ENCODE measurements around the gene SSX2.
"Not testable (repeated sequence)": the region's sequence is repeated elsewhere in the genome, so short reads cannot be mapped to it uniquely, and the experiment has no call there.

SSX2 gene

DNA sequence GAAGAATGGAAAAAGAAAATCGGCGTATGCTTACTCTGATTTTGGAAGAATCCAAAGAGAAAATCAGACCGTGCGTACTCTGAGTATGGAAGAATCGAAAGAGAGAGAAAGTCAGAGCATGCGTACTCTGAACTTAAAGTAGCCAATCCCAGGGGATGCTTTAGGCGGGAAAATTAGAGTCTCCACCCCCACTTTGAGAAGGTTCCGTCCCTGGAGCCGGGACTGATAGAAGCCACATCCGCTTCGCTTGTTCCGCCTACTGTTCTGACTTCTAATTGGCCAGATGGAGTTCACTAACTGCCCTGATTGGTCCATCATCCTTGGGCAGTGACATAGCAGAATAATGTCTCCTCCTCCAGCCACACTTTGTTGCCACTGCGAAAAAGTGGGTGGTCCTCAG lies at the start of gene SSX2:
Gene SSX2 (minus strand): TSS at position 101 of the 400 bp plus-strand sequence. CDS start 1,429 bp downstream, outside the sequence.
- in situ Hi-C loops (cut with MboI; ENCODE audit: low sequenced_read_pairs): not testable (repeated sequence)

GRCh38 chrX:52750952-52751351 lies 44.0 kb upstream of the SSX2 start, which contains the start of gene SSX2B:
SSX2B (plus strand) TSS chrX:52751252; CDS start chrX:52752681, 1,429 bp downstream.
- in situ Hi-C loops (cut with MboI; ENCODE audit: low sequenced_read_pairs): not testable (repeated sequence)

DNA sequence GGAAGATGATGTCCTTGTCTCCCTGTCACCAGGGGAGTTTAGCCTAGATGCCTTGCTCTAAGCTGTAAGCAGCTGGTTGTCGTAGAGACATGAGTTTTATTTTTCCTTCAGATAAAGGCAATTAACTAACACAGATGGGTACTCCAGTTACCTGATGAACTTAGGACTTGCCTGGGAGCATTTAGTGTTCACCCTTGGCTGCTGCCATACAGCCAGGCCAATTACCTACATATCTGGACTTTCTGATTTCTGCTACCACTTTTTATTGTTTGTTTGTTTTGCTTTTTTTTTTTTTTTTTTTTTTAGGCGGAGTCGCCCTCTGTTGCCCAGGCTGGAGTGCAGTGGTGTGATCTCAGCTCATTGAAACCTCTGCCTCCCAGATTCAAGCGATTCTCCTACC lies 14.9 kb downstream of the SSX2 start:
- in situ Hi-C loops (cut with MboI; ENCODE audit: low sequenced_read_pairs): not testable (repeated sequence)

GRCh38 chrX:52662218-52662617 lies 44.8 kb downstream of the SSX2 start:
- in situ Hi-C loops (cut with MboI; ENCODE audit: low sequenced_read_pairs): not testable (repeated sequence)

GRCh38 chrX:52655475-52655874 lies 51.5 kb downstream of the SSX2 start:
- in situ Hi-C loops (cut with MboI; ENCODE audit: low sequenced_read_pairs): not testable (repeated sequence)

GRCh38 chrX:52654800-52655199 lies 52.2 kb downstream of the SSX2 start, which contains the start of gene SSX7:
SSX7 (minus strand) TSS chrX:52654900; CDS start chrX:52653472, 1,428 bp downstream.
- in situ Hi-C loops (cut with MboI; ENCODE audit: low sequenced_read_pairs): not testable (repeated sequence)

DNA sequence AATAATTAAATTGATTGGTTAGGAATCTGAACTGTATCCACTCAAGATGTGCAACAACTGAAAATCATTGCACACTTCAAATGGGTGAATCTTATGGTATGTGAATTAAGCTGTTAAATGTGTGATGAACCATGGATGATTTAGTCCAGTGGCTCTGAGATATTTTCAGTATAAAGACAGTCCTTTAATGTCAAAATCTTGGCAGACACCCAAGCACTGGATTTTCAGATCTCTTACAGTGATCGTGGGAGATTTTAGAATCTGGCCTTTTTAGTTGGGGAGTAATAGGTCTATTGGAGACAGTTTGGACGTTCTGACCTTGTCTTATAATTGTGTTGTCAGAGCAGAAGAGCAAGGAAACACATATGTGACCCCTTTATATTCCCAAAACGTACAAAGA lies 56.3 kb downstream of the SSX2 start:
- in situ Hi-C loops (cut with MboI; ENCODE audit: low sequenced_read_pairs): not testable (repeated sequence)

- in situ Hi-C loops (cut with MboI; ENCODE audit: low sequenced_read_pairs): not testable (repeated sequence)
These were observed 58.0 kb downstream of the SSX2 start for GRCh38 chrX:52648956-52649355.
